Hematopoietic multipotent progenitor cell treated with erythropoietin and hydrocortisone succinate and interleukin-3 and kit ligand, for 6 days (in vitro differentiated cells): ENCODE results near the gene LDLRAD4.
A peak's percentile ranks its signal among the peaks of the same experiment; 100 is the strongest.

Experiments used
- DNase-seq: peaks from one replicate; pipeline ENCODE4 v3.0.0-alpha.2; 2015

Gene LDLRAD4

DNA sequence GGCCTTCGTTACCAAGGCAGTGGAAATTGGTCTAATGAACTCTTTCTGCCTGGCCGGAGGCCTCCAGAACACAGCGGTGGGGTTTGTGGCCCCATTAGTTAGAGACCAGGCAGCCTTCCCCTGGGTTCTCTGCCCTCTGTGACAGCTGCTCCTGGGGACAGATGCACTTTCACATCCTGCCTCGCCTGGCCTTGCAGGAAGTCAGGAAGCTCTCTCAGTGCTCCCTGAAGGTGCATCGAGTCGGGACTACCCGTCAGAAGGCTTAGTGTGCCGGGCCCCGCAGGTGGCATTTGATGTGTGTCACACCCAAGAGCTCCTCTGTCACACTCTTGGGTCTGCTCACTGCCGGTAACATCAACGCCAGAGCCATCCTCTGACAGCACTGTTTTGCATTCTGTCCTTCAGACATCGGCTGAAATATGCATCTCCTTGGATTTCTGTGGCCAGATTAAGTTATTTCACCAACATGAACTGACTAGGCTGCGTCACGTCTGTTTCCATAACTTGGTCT is 158.3 kb downstream of the LDLRAD4 start:
- DNase-seq, result no peak

DNA sequence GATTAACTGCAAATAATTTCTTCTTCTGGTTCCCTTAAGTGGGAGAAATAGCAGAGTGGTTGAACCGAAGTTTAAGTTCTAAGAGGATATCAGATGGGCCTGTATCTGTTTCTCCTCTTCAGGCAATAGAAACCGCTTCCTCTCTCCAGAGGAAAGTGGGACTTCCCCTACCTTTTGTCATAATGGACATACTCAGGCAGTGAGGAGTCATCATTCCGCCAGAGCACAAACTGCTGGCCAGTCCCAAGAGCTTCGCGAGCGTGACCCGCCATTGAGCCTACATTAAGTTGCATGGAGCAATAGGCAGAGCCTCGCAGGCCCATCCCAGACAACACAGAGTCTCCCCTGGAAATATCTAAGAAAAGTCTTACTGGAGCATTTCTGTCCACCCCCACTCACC is 158.9 kb downstream of the LDLRAD4 start:
- peak; percentile 26 for DNase-seq

DNA sequence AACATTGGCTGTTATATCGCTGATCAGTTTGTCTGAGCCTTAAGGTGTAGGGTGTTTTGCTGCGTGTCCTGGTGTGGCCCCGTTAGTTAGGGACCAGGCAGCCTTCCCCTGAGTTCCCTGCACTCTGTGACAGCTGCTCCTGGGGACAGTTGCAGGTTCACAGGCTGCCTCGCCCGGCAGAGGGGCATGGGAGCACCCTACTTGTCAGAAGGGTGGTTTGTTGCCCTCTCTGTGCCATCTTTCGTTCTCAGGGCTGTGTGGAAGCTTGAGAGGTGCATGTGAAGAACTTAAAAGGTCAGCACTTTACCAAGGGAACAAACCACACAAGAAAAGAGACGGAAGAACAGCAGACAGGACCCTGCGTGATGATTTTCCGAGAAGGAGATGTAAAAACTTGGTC is 159.6 kb downstream of the LDLRAD4 start:
- no peak for DNase-seq

DNA sequence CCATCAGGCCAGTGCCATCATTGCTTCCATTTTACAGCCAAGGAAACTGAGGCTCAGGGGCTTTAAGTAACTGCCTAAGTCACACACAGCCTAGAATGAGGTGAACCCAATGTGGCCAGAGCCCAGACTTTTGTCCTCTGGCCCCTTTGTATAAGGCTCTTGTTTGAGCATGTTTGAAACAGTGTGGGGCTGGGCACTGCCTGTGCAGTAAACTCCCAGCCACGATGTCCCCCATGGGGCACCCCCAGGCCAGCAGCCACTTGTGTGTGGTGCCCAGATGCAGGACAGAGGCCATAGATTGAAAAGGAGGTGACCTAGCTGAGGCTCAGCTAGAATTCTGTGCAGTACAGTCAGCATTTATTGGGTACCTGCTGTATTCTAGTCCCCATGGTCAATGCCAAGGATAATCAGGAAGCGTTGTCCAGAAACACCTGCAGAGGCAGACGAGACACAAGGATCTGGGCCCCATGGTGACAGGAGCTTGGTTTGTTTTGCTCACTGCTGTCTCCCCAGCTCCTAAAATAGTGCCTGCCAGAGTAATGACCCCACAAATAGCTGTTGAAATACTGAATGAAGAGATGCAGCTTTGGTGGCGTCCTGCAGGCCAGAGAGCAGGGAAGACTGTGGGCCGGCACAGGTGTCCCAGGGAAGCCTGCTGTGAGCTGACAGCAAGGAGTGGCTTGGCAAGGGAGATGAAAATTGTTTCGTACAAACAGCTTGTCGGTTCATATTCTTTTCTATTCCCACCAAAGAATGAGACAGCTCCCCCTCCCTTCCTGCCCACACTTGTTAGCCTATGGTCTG is 160.7 kb downstream of the LDLRAD4 start:
- DNase-seq, result no peak

DNA sequence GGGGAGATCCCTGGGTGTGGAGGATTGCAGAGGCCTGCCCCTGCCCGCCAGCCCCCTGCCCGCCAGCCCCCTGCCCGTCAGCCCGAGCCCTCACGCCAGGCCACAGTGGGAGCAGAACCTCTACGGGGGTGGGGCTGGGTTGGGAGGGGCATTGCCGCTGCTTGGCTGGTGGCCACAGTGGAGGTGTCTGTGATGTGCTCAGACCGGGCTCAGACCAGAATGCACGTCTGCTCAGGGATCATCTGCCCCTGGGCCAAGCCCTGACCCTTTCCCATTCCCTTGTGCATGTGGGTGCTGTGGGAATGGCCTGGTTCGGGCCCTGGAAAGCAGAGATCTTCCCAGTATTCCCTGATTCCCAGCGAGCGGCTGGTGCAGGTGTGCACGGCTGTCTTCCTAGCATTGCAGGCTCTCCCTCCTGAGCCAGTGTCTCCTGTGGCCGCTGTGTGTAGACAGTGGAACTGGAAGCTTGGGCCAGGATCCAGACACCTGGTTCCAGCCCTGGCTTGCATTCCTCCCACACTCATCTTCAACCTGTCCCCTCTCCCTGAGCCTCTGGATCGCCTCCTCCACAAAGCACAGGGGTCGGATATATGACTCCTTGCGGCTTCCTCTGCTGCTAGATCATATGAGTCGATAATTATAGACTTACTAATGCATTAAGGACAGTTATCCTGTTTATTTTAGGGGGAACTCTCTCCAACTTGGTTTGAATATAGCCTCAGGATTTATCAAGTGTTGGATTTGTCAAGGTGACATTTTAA is 161.6 kb downstream of the LDLRAD4 start:
- DNase-seq, result no peak

DNA sequence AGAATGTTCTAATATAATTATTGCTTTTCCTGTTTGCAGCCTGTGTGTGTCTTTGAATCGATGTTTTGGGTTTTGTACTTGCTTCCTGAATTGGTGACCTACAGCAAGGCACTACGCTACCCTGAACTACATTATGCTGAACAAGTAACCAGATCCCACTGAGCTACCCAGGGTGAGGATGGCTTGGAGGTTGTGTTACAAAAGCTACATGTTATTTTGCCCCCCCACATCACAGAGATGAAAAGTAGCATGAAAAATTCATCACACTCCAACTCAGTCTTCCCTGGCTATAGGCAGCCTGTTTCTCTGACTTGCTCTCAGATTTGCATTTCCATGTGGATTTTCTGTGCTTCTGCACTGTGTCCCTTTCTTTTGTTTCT is 162.1 kb downstream of the LDLRAD4 start:
- no peak for DNase-seq

DNA sequence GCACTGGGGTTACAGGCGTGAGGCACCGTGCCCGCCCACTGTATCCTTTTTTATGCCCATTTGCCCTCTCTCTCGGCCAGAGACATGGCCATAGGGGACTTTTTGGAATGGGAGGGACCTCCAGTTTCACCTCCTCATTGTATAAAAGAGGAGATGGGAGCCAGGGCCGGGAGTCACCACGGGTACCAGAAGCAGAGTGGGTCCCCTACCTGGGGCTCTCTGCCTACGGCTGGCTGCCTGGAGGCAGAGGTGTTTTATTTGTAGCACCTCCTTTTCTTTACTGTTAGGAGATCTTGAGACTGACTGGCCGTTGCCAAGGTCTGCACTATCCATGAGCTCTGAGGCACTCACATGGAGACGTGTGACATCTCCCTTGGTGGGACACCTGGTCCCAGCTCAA is 162.8 kb downstream of the LDLRAD4 start:
- DNase-seq, result no peak

DNA sequence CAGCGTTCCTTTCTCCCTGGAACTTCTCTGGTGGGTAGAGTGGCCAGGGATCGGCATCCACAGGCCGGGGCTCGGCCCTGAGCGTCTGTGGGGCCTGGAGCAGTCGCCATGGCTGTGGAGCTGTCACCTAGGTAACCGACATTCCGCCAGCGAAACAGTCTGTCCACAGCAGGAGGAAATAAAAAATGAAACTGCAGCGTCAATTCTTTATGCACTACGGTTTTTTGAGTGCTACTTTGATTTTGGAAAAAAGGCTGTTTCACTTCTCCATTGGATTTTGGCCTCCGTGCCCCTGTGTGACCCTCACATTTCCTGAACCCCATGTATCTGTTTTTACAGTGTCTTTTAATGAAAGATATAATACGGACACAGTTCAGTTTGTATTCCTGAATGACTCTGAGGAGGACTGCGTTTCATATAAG is 163.4 kb downstream of the LDLRAD4 start:
- peak; percentile 55 for DNase-seq

DNA sequence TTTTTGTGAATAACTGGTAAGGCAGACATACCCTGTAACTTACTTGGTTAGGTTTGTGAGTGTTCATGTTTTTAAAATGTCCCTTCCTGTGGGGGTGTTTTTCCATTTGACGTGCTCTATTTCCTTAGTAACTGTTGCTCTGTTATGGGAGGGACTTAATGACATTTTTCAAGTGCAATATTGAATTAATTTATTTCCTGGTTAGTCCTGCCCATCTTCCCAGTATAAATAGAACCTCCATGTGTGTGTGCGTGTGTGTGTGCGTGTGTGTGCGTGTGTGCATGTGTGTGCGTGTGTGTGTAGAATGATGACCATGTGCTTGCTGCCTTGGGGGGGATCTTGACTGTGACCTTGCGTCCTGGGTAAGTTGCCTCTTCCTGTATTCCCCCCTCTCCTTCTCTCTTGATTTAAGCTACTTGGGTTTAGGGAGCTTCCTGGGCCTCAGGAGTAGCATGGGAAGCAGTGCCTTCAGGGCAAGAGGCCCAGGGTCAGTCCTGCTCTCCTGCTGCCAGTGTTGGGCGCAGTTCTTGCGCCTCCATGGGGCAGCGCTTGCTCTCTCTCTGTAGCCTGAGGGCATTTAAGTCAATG is 163.9 kb downstream of the LDLRAD4 start:
- DNase-seq, result peak; percentile 55

DNA sequence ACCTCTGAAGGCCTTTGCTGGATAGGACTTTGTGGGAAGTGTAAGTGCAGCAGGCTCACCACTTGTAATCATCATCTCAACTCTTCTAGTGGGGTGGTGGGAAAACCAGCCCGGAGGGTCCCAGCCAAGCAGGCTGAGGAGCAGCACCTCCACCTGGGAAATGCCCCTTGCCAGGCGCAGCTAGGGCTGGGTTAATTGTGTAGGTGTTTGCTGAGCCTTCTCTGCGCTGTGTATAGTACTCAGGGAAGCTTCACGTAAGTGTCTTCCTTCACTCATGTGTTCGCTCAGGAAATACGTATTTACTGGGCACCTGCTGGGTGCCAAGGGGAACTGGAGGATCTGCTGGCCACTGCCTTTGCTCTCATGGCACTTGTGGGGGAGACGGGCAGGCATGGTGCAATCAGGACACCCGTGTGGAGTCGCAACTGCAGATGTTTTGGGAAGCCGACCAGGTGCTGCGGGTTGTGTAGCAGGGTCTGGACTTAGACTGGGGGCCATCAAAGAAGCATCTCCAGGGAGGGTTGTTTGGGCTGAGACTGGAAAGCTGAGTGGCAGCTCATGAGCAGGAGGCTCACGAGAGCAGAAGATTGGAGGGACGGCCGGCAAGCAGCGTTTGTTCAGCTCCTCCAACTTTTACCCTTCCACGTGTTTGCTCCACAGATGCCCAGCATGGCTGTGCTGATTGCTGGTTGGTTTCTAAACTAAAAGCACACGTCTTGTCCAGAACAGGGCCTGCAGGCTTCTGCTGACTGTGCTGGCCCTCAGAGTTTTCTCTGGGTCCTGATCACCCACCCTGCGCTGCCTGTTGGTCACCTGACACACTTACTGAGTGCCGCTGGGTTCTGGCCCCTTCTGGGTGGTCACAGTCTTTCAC is 164.6 kb downstream of the LDLRAD4 start:
- no peak for DNase-seq

DNA sequence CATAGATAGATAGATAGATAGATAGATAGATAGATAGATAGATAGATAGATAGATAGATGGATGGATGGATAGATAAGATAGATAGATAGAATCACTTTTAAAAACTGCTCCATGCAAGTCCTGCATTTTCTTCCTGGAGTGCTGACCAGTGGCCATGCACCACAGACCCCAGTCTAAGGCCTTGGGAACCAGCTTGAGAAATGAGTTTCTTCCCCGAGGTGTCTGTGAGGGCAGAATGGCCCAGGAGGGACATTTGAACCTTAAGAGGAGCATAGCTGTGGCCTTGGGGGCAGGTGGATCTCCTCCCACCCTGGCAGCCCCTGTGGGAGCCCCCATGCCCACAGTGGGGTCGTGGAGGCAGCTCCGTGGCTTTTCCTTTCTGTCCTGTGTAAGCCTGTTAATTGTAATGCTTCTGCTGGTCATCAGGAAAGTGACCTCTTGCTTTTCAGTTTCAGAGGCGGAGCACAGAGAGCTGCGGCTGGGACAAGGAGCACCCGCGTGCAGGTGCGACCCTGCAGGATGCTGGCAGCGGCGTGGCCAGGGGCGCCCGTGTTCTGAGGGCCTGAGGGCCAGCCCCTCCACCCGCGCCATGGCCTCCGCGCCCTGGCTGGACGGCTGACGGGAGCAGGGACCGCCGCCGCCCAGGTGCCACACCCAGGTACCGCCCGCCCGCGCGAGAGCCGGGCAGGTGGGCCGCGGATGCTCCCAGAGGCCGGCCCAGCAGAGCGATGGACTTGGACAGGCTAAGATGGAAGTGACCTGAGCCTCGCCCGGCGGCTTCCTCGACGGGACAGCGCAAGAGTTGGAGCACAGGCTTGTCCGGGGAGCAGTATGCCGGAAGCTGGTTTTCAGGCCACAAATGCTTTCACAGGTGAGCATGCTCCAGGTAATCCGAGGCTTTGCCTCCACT is 168.6 kb downstream of the LDLRAD4 start:
- no peak for DNase-seq

DNA sequence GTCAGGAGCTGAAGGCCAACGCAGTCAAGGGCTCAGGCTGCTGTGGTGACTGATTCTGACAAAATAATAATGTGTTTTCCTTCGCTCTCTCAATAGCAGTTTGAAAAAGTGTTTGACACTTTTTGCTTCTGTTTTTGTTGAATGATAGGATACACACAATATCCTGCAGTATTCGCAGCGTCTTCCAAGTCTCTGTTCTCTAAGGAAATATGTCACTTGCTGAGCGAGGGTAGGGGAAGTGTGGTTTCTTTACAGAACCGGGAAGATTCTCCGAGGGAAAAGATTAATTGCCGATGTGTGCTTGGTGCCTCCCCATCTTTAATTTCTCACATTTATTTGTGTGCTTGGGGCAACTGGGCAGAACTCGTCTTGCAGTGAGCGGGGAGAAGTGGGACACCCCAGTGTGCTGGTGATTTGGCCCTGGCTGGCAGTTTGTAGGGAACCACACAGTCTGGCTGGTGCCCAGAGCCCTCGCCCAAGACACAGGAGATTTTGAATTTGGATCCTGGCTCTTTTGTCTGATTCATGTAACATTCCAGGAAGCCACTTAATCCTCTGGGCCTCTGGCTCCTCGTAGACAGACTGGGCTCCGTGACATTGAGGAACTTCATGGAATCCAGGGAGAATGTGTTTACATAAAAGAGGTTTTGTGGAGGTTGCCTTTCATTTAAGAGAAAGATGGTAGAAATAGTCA is 169.4 kb downstream of the LDLRAD4 start:
- DNase-seq, result no peak

DNA sequence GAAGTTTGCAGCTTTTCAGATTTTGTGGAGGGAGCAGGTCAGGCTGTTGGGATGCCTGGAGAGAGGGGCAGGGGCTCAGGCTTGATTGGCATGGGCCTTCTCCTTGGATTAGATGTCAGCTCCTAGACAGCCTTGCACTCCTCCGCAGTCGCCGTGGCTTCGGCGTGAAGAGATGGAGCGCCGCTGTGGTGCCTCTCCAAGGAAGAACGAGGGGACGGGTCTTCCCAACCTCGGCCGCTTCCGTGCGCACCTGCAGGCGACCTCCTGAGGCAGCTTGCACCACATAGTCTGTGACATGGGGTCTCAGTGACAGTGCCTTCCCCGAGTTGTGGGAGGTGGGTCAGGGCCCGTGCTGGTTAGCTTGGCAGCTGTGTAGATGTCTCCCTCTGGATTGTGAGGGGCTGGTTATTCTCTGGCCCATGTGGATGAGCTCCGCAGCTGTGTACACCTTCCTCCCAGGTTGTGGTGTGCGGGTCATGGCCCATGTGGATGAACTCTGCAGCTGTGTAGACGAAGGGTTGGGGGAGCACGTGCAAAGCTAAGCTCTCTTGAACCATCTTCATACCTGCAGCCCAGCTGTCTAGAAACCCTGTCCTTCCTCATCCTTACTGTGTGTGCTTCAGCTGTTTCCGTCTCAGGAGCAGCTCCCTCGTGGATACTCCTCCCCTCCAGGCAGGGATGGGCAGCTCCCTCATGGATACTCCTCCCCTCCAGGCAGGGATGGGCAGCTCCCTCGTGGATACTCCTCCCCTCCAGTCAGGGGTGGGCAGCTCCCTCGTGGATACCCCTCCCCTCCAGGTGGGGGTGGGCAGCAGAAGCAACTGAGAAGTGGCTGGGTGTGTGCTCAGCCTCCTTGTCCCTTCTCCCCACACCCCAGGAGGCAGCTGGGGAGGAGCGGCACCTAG is 170.3 kb downstream of the LDLRAD4 start:
- no peak for DNase-seq

DNA sequence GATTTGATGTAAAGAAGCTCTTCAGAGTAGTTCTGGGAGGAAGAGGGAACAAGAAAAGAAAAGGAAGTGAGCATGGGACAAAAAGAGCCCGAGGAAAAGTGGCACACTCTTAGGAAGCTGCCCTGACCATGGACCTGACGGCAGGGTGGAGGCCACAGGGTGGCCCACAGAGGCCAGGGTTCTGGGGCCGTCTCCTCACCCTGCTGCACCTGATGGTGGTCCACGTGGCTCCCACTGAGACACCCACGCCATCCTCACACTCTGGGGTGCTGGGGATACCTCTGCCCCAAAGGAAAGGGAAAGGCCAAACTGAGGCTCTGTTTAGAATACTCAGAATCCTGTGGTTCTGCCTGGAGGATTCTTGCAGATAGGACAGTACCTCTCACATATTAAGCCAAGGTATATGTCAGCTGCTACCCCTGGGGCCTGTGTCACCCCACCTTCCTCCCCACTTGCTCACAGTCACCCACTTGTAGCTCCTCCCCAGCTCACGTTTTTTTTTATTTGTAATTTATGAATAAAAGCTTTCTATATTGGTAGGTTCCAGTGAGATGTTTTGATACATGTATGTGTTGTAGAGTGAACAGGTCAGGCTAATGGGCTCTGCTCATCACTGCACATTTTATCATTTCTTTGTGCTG is 171.1 kb downstream of the LDLRAD4 start:
- DNase-seq, result no peak

DNA sequence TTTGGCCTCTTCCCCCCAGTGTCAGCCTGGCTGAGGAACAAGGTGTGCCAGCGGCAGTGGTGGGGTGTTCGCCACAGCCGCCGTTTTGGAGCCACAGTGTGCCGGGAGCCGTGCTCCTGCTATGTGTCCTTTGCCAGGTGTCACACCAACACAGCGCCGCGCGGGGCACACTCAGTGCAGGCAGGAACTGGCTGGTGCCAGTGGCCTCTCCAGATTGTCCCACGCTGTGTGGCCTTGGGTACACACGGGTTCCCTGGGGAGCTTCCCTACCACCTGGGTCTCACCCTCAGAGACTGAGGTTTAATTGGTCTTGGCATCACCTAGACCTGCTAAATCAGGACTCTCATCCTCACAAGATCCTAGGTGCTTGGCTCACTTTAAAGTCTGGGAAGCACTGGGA is 171.6 kb downstream of the LDLRAD4 start:
- DNase-seq, result no peak

DNA sequence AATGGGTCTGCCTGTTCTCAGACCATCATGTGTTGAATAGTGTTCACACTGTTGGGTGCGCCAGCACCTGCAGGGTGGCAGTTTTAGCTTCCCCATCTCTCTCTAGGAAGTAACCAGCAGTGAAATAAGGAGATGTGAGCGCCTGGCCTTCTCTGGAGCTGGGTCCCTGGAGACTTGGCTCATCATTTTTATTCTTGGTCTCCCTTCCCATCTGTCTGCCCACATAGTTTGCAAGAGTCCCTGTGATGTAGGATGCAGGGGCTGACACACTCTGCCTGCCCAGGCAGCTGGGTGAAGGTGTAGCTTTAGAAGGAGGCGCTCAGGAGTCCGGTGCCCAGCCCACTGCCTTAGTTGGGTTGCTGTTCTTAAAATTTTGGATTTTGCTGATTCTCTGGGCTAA is 172.2 kb downstream of the LDLRAD4 start:
- DNase-seq, result no peak

DNA sequence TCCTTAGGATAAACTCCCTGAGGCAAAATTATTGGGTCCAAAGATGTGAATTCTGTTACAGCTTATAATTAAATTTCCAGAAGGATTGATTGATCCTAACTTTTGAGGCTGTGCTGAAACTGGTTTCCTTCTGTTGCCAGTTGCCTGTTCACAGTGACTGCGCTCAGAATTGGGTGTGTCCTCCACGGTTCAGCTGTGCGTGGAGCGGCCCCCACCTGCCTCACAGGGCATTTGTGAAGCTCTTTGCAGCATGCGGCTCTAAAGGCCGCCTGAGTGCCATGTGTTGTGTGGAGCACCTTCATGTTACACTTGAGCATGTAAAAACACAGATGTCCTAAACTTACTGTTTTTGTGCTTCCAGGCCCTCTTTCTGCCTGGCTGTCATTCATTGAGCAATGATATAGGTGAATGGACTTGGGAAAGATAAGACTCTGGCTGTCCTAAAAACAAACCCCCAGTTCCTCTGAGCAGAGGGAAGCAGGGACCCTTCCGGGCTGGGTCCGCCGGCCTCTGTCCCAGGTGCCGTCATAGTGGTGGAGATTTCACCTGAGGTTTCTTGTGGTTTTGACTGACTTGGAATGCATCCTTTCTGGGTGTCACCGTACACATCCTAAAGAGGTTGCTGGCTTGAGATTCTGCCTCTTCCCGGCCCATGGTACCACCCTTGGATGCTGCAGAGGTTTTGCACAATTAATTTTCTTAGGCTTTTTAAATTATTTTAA is 173.6 kb downstream of the LDLRAD4 start:
- DNase-seq, result peak; percentile 28

DNA sequence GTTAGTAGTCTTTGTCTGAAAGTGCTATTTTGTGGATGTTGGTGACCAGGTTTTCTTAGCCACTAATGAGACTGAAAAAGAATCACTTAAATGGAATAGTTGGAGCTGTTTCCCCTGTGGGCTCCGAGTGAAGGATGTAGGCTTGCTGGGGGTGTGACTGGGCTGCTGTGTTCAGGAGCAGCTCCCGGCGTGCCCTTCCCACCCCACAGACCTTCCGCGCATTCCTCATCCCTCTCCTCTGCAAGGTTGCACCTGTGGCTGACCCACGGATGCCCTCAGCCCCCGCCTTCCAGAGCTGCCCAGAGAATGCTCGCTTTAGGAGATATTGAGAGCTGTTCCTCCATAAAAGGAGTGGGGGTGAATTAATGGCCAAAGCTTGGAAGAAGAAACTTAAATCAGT is 174.3 kb downstream of the LDLRAD4 start:
- DNase-seq, result no peak

DNA sequence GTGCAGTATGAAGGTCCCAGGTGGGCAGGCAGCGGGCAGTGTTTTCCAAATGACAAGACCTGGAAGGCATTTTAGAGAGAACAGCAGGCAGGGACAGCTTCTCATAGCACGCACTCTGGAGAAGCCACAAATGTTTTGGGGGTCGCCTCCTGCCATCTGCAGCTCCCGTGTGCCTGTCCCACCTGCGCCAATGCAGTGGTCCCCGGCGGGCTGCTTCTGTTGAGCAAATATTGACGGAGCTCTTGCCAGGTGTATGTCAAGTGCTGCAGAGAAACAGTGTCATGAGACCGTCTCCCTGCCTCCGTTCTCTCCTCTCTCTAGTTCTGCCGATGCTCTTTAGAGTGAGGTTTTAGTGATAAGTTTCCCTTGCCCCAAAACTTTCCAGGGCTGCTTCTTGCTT is 174.8 kb downstream of the LDLRAD4 start:
- no peak for DNase-seq
